Measurements from ENCODE around the gene MYRFL. TPM values are rescaled to one million over a fixed set of nuclear protein-coding genes. Genes with fewer than 3 reads are reported as not detected.

MYRFL gene
- polyA plus RNA-seq, 1 donor from 2014 or later = not detected

DNA sequence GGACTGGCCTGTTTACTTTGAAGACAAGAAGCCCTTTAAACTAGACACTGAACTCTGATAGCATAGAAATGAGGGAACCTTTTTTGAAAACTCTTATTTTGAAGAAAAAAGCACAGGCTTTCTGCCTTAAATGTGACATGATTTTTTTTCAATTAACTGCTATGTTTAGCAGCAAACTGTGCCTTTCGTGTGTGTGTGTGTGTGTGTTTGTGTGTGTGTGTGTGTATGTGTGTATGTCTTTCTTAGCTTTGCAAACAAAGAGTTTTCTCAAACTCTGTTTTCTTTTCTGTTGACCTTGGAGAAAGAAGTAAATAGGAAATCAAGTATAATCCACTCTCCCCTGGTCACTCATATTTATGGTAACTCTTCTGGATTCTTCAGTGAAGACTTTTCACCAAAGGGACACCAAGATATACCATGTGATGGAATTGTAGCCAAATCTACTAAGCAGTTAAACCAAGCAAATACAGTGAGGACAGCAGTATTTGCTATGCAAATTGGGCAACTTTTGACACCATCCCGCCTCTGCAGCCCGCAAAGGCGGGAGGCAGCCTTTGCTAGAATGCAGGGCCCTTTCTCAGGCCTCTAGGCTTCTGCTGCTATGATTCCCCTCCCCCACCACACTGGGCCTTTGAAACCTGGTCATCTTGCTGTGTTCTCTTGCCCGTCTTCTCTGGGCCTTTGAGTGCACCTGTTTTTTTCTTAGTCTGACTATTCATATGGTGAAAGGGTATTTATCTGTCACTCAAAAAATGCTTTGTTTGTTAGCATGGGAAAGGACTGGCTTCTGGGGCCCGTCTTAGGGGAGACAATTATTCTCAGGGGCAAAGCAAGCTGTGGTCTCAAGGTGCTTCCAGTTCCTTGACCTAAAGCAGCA is 107.9 kb downstream of the MYRFL start:
- Histone ChIP-seq H3K27me3 (ENCODE audit: insufficient read depth, low read depth, low read length) (no peaks in the 10 kb centered on the region), H3K79me2 (replicated peaks; ENCODE audit: insufficient read depth, low read length) (no peaks in the 10 kb centered on the region), H3K9me3 (ENCODE audit: low read length) (no peaks in the 10 kb centered on the region), H3K9me2 (ENCODE audit: insufficient read depth, low read length) (no peaks in the 10 kb centered on the region), H4K20me1 (ENCODE audit: insufficient read depth) (no peaks in the 10 kb centered on the region), H3F3A (ENCODE audit: insufficient read depth, low read length, poor library complexity, severe bottlenecking) (no peaks in the 10 kb centered on the region), H3K4me3 (ENCODE audit: low read length) (no peak overlapping the region), H3K36me3 (ENCODE audit: insufficient read depth, low read length) (no peaks in the 10 kb centered on the region), H3K9ac (ENCODE audit: low read length) (no peak overlapping the region), H3K4me2 (ENCODE audit: low read length) (no peak overlapping the region), H3K27ac (ENCODE audit: low read length) (no peak overlapping the region), H2AFZ (ENCODE audit: low read depth, low read length) (no peak overlapping the region)
- no peak for TF ChIP-seq MXI1 (conservative IDR thresholded peaks at IDR 0.05; ENCODE audit: poor library complexity, severe bottlenecking)
- no peak for TF ChIP-seq TAF1 (IDR thresholded peaks at IDR 0.05; ENCODE audit: low read depth)
- TF ChIP-seq, protein P1, sequence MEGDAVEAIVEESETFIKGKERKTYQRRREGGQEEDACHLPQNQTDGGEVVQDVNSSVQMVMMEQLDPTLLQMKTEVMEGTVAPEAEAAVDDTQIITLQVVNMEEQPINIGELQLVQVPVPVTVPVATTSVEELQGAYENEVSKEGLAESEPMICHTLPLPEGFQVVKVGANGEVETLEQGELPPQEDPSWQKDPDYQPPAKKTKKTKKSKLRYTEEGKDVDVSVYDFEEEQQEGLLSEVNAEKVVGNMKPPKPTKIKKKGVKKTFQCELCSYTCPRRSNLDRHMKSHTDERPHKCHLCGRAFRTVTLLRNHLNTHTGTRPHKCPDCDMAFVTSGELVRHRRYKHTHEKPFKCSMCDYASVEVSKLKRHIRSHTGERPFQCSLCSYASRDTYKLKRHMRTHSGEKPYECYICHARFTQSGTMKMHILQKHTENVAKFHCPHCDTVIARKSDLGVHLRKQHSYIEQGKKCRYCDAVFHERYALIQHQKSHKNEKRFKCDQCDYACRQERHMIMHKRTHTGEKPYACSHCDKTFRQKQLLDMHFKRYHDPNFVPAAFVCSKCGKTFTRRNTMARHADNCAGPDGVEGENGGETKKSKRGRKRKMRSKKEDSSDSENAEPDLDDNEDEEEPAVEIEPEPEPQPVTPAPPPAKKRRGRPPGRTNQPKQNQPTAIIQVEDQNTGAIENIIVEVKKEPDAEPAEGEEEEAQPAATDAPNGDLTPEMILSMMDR (IDR thresholded peaks at IDR 0.05; ENCODE audit: poor library complexity, severe bottlenecking) = no peak
- no peak for TF ChIP-seq EP300 (conservative IDR thresholded peaks at IDR 0.05; ENCODE audit: poor library complexity, severe bottlenecking)
- TF ChIP-seq EZH2 (IDR thresholded peaks at IDR 0.05; ENCODE audit: borderline replicate concordance, insufficient read depth, low read length, poor library complexity, severe bottlenecking) = no peak
- no peak for TF ChIP-seq SMC3 (conservative IDR thresholded peaks at IDR 0.05; ENCODE audit: poor library complexity)
- TF ChIP-seq POLR2AphosphoS5 (IDR thresholded peaks at IDR 0.05) = no peak
- TF ChIP-seq, protein P2, sequence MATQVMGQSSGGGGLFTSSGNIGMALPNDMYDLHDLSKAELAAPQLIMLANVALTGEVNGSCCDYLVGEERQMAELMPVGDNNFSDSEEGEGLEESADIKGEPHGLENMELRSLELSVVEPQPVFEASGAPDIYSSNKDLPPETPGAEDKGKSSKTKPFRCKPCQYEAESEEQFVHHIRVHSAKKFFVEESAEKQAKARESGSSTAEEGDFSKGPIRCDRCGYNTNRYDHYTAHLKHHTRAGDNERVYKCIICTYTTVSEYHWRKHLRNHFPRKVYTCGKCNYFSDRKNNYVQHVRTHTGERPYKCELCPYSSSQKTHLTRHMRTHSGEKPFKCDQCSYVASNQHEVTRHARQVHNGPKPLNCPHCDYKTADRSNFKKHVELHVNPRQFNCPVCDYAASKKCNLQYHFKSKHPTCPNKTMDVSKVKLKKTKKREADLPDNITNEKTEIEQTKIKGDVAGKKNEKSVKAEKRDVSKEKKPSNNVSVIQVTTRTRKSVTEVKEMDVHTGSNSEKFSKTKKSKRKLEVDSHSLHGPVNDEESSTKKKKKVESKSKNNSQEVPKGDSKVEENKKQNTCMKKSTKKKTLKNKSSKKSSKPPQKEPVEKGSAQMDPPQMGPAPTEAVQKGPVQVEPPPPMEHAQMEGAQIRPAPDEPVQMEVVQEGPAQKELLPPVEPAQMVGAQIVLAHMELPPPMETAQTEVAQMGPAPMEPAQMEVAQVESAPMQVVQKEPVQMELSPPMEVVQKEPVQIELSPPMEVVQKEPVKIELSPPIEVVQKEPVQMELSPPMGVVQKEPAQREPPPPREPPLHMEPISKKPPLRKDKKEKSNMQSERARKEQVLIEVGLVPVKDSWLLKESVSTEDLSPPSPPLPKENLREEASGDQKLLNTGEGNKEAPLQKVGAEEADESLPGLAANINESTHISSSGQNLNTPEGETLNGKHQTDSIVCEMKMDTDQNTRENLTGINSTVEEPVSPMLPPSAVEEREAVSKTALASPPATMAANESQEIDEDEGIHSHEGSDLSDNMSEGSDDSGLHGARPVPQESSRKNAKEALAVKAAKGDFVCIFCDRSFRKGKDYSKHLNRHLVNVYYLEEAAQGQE (IDR thresholded peaks at IDR 0.05; ENCODE audit: borderline replicate concordance) = no peak

DNA sequence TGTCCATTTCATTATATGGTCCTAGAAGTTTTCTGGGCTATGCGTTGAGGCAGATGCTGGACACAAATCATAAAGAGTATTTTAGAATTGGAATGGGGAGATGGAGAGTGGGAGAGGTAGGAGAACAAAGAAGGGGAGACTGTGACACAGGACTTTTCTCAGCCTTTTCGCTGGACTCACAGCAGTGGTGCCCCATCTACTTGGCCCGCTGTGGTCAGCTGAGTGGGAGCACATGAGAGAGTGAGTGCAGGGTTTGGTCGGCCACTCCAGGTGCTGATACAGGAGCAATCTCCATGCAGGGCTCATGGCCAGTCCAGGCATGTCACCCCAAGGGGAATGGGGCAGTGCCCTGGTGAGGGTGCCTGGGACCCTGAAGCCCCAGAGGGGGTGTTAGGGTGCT is 109.0 kb downstream of the MYRFL start:
- Histone ChIP-seq H4K20me1 (ENCODE audit: insufficient read depth) (no peaks in the 10 kb centered on the region), H3K4me2 (ENCODE audit: low read length) (no peak overlapping the region), H3K9me3 (ENCODE audit: low read length) (no peaks in the 10 kb centered on the region), H2AFZ (ENCODE audit: low read depth, low read length) (no peak overlapping the region), H3K27me3 (ENCODE audit: insufficient read depth, low read depth, low read length) (no peaks in the 10 kb centered on the region), H3K27ac (ENCODE audit: low read length) (no peak overlapping the region), H3K9ac (ENCODE audit: low read length) (no peak overlapping the region), H3F3A (ENCODE audit: insufficient read depth, low read length, poor library complexity, severe bottlenecking) (no peaks in the 10 kb centered on the region), H3K79me2 (replicated peaks; ENCODE audit: insufficient read depth, low read length) (no peaks in the 10 kb centered on the region), H3K9me2 (ENCODE audit: insufficient read depth, low read length) (no peaks in the 10 kb centered on the region), H3K36me3 (ENCODE audit: insufficient read depth, low read length) (no peaks in the 10 kb centered on the region), H3K4me3 (ENCODE audit: low read length) (no peak overlapping the region)
- TF ChIP-seq SMC3 (conservative IDR thresholded peaks at IDR 0.05; ENCODE audit: poor library complexity) = no peak
- TF ChIP-seq, protein P1 (IDR thresholded peaks at IDR 0.05; ENCODE audit: poor library complexity, severe bottlenecking) = no peak
- TF ChIP-seq EP300 (conservative IDR thresholded peaks at IDR 0.05; ENCODE audit: poor library complexity, severe bottlenecking) = no peak
- no peak for TF ChIP-seq TAF1 (IDR thresholded peaks at IDR 0.05; ENCODE audit: low read depth)
- no peak for TF ChIP-seq RAD21 (conservative IDR thresholded peaks at IDR 0.05)
- TF ChIP-seq, protein P2 (IDR thresholded peaks at IDR 0.05; ENCODE audit: borderline replicate concordance) = no peak
- TF ChIP-seq POLR2AphosphoS5 (IDR thresholded peaks at IDR 0.05) = no peak
- no peak for TF ChIP-seq MXI1 (conservative IDR thresholded peaks at IDR 0.05; ENCODE audit: poor library complexity, severe bottlenecking)
- no peak for TF ChIP-seq EZH2 (IDR thresholded peaks at IDR 0.05; ENCODE audit: borderline replicate concordance, insufficient read depth, low read length, poor library complexity, severe bottlenecking)
